SK-N-SH (cell line): ENCODE results near the gene REC114. TPM values are rescaled to one million over a fixed set of nuclear protein-coding genes. Genes with fewer than 3 reads are reported as not detected.

ENCODE experiments used
- CTCF ChIA-PET: fragments of 300-600, 350-600 bp; formaldehyde crosslinking; extraction: SDS; loops from one replicate; lab custom pipeline; 2021; lab: Yijun Ruan, JAX
- POLR2A ChIA-PET: fragments of 350-600 bp; sonication (Branson Sonifier 250); formaldehyde crosslinking; extraction: SDS; loops from one replicate; lab custom pipeline; 2020; ENCODE audit warnings: antibody characterized with exemption, inconsistent platforms; lab: Yijun Ruan, JAX
- DNase-seq: peaks from one replicate; pipeline ENCODE4 v3.0.0; 2012
- H2AFZ ChIP-seq: fragments of 200-600 bp; sonication (generic); 2 replicates; pipeline ENCODE4 v1.8.1; 2016; ENCODE audit warnings: antibody characterized with exemption, mild to moderate bottlenecking, low read depth
- H3F3A ChIP-seq: fragments of 200-600 bp; sonication (generic); replicated peaks from 2 replicates; pipeline ENCODE3; 2016; ENCODE audit warnings: antibody characterized with exemption, mild to moderate bottlenecking; ENCODE audit not compliant: insufficient read depth
- H3K27ac ChIP-seq, 2 experiments: fragments of 200-500 bp in 1 of 2; fragments of 200-600 bp in 1 of 2; sonication (Bioruptor generic) in 1 of 2; sonication (generic), shearing (Covaris generic) in 1 of 2; 2 replicates each; pipeline versions ENCODE4 v1.5.1 to v1.6.1; 2014 to 2016; ENCODE audit warnings: low read depth in 2 of 2, inconsistent platforms in 1 of 2, low read length in 1 of 2, mild to moderate bottlenecking in 1 of 2, mixed read lengths in 1 of 2
- H3K27me3 ChIP-seq: fragments of 200-600 bp; sonication (generic), shearing (Covaris generic); 2 replicates; pipeline ENCODE4 v1.6.1; 2016; ENCODE audit warnings: mixed run types; ENCODE audit not compliant: insufficient read depth
- H3K36me3 ChIP-seq, 2 experiments: fragments of 200-500 bp in 1 of 2; fragments of 200-600 bp in 1 of 2; sonication (Bioruptor generic) in 1 of 2; sonication (generic) in 1 of 2; replicated peaks in 1 of 2; 2 replicates each; pipeline versions ENCODE3 to v1.5.1; 2014 to 2016; ENCODE audit warnings: low read length in 1 of 2, mild to moderate bottlenecking in 1 of 2; ENCODE audit not compliant: insufficient read depth in 2 of 2, control insufficient read depth in 1 of 2
- H3K4me1 ChIP-seq, 2 experiments: fragments of 200-500 bp in 1 of 2; fragments of 200-600 bp in 1 of 2; sonication (Bioruptor generic) in 1 of 2; sonication (generic), shearing (Covaris generic) in 1 of 2; 2 replicates each; pipeline versions ENCODE4 v1.5.1 to v1.6.1; 2014 to 2016; ENCODE audit warnings: low read depth in 1 of 2, low read length in 1 of 2, mixed run types in 1 of 2; ENCODE audit not compliant: insufficient read depth in 2 of 2, control insufficient read depth in 1 of 2
- H3K4me2 ChIP-seq: fragments of 200-600 bp; sonication (generic), shearing (Covaris generic); 2 replicates; pipeline ENCODE4 v1.6.1; 2017; ENCODE audit warnings: mixed run types
- H3K4me3 ChIP-seq, 2 experiments: fragments of 200-500 bp in 1 of 2; fragments of 200-600 bp in 1 of 2; sonication (Bioruptor generic) in 1 of 2; sonication (generic), shearing (Covaris generic) in 1 of 2; 2 replicates each; pipeline versions ENCODE4 v1.5.1 to v1.8.1; 2014 to 2016; ENCODE audit warnings: low read depth in 2 of 2, inconsistent platforms in 1 of 2, low read length in 1 of 2, mild to moderate bottlenecking in 1 of 2, mixed read lengths in 1 of 2, moderate library complexity in 1 of 2
- H3K79me2 ChIP-seq: fragments of 200-600 bp; sonication (generic); 2 replicates; pipeline ENCODE4 v1.8.1; 2017; ENCODE audit warnings: mild to moderate bottlenecking; ENCODE audit not compliant: insufficient read depth
- H3K9ac ChIP-seq: fragments of 200-600 bp; sonication (generic); 2 replicates; pipeline ENCODE4 v1.6.1; 2017; ENCODE audit warnings: mixed run types
- H3K9me2 ChIP-seq: fragments of 200-600 bp; sonication (generic); 2 replicates; pipeline ENCODE4 v1.6.1; 2017; ENCODE audit warnings: mixed run types
- H3K9me3 ChIP-seq: fragments of 200-600 bp; sonication (generic); 2 replicates; pipeline ENCODE4 v1.6.1; 2017; ENCODE audit warnings: mixed run types, mild to moderate bottlenecking, moderate library complexity
- H4K20me1 ChIP-seq: fragments of 200-600 bp; sonication (generic); 2 replicates; pipeline ENCODE4 v1.6.1; 2017; ENCODE audit warnings: mild to moderate bottlenecking, mixed run types; ENCODE audit not compliant: insufficient read depth
- EZH2phosphoT487 ChIP-seq: fragments of 200-600 bp; sonication (generic); IDR thresholded peaks from 2 replicates; pipeline ENCODE4 v1.6.1; 2017; ENCODE audit warnings: low read depth, mixed run types, mild to moderate bottlenecking, antibody characterized with exemption, moderate library complexity, borderline replicate concordance
- JUND ChIP-seq: IDR thresholded peaks from 2 replicates; pipeline ENCODE4 v1.4.0; 2012
- NRF1 ChIP-seq: IDR thresholded peaks from 2 replicates; pipeline ENCODE4 v1.6.1; 2012; ENCODE audit warnings: low read depth, mild to moderate bottlenecking, low read length
- REST ChIP-seq: IDR thresholded peaks from 2 replicates; pipeline ENCODE4 v1.6.1; 2012; ENCODE audit warnings: mild to moderate bottlenecking, low read depth, low read length, moderate library complexity
- SIN3A ChIP-seq: IDR thresholded peaks from 2 replicates; pipeline ENCODE4 v1.6.1; 2012; ENCODE audit warnings: low read depth, mild to moderate bottlenecking, low read length, moderate library complexity, borderline replicate concordance
- SMC3 ChIP-seq: IDR thresholded peaks from 2 replicates; pipeline ENCODE4 v1.6.1; 2012; ENCODE audit warnings: low read depth, low read length, improper control_type of control experiment
- TEAD4 ChIP-seq: IDR thresholded peaks from 2 replicates; pipeline ENCODE4 v1.4.0; 2012; ENCODE audit warnings: mild to moderate bottlenecking, borderline replicate concordance; ENCODE audit not compliant: insufficient read depth
- USF1 ChIP-seq: IDR thresholded peaks from 2 replicates; pipeline ENCODE4 v1.4.0; 2012; ENCODE audit warnings: low read depth, borderline replicate concordance
- ZBTB33 ChIP-seq: IDR thresholded peaks from 2 replicates; pipeline ENCODE4 v1.4.0; 2012; ENCODE audit warnings: low read depth, borderline replicate concordance
- WGBS: methylation state at CpG from one replicate; pipeline ENCODE4 v1.1.6; 2017; ENCODE audit warnings: low lambda C conversion rate; 5-methylcytosine and 5-hydroxymethylcytosine counted together
- polyA plus RNA-seq, 3 experiments: library from polyadenylated mRNA; depleted of rRNA; stranded (reverse); fragments of >200 nt; gene quantifications; 2 replicates each; pipeline ENCODE4 v1.2.3, GENCODE V29; 2012

The REC114 gene
- polyA plus RNA-seq, 1 of the 3 experiments (the other 2 are of a cell fraction) = not detected

- peaks cover 41 to 65% of the 10 kb centered on the region in 2 experiments for H3K36me3 ChIP-seq
- no peak for TF ChIP-seq NRF1
- TF ChIP-seq TEAD4 = no peak
- TF ChIP-seq JUND = no peak
- TF ChIP-seq USF1 = no peak
- no peak for TF ChIP-seq SMC3
- no peak for TF ChIP-seq EZH2phosphoT487
- TF ChIP-seq ZBTB33 = no peak
- no peak for TF ChIP-seq SIN3A
- no peak for TF ChIP-seq REST
- TF ChIP-seq, all 33 proteins: peak for 0
- CTCF ChIA-PET = interaction anchor here (0.7 to 3.8 kb wide), 9 partner anchors 9 to 135 kb away, joined by 3 to 17 read pairs (median 4); no protein-coding TSS in a partner anchor
- no peaks in the 10 kb centered on the region for H3K9me2 ChIP-seq
- H4K20me1 ChIP-seq = peaks cover 13% of the 10 kb centered on the region
- H2AFZ ChIP-seq = no peak overlapping the region
- no peak overlapping the region for H3K4me2 ChIP-seq
- no peak for DNase-seq
- no peaks in the 10 kb centered on the region for H3F3A ChIP-seq
- peaks cover 0 to 6% of the 10 kb centered on the region in 2 experiments; a peak in 2 of 4 replicates for H3K4me1 ChIP-seq
- no peaks in the 10 kb centered on the region for H3K27me3 ChIP-seq
- H3K9ac ChIP-seq = no peak overlapping the region
- H3K27ac ChIP-seq = no peak overlapping the region
- WGBS = 94% methylated on average over 3 of the region's 3 CpGs
- no peak overlapping the region for H3K4me3 ChIP-seq
- no peaks in the 10 kb centered on the region for H3K79me2 ChIP-seq
- POLR2A ChIA-PET = no interaction called here
- H3K9me3 ChIP-seq = no peaks in the 10 kb centered on the region
Measured at GRCh38 chr15:73569361-73569760, 126.4 kb downstream of the REC114 start.
